Esophagus mucosa (tissue), 1 donor: ENCODE data around the gene USP47. TPM values are rescaled to one million over a fixed set of nuclear protein-coding genes. Genes with fewer than 3 reads are reported as not detected.
A peak's percentile ranks its signal among the peaks of the same experiment; 100 is the strongest.

Source experiments
- ATAC-seq: fragments of 200-7000 bp; cut with Tn5 transposase; one replicate; pipeline ENCODE4 v1.9.1; 2020
- total RNA-seq: library from RNA; stranded (reverse); gene quantifications from one replicate; pipeline ENCODE4 v1.2.4, GENCODE V29; 2023
- donor health status: DM: yes; HTN: yes; CAD: no.

USP47 gene
- total RNA-seq, 1 donor from 2014 or later = 26.2 TPM

DNA sequence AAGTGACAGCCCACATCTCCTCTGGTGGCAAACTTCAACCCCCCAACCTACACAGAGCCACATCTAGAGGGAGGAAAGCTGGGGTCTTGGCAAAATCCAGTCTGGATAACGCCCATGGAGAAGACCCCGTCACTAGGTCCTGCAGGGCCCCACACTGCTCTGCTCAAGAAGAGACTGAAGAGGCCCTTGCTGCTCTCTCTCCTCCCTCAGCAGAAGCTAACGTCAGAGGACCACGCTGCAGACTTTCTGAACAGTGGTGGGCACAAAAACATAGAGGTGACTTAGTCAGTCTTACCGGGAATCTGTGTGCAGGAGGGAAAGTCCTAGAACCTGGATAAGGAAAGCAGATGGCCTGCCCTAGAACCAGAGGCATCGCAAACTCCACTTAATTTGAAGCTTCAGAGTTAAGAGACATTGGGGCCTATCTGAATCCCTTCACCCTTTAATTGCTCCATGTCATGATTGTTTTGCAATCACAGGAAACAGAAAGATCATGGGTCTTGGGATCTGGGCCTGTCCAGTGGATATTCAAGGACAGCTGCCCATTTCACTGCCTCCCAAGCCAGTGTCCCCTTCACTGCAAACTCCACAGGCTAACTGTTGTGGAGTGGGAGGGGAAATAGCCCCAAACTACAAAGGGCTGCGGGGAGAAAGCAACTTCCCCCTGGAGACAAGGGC is 164.9 kb downstream of the USP47 start:
- no peak for ATAC-seq

- ATAC-seq = no peak
Measured at GRCh38 chr11:12007230-12007593, 165.4 kb downstream of the USP47 start.

DNA sequence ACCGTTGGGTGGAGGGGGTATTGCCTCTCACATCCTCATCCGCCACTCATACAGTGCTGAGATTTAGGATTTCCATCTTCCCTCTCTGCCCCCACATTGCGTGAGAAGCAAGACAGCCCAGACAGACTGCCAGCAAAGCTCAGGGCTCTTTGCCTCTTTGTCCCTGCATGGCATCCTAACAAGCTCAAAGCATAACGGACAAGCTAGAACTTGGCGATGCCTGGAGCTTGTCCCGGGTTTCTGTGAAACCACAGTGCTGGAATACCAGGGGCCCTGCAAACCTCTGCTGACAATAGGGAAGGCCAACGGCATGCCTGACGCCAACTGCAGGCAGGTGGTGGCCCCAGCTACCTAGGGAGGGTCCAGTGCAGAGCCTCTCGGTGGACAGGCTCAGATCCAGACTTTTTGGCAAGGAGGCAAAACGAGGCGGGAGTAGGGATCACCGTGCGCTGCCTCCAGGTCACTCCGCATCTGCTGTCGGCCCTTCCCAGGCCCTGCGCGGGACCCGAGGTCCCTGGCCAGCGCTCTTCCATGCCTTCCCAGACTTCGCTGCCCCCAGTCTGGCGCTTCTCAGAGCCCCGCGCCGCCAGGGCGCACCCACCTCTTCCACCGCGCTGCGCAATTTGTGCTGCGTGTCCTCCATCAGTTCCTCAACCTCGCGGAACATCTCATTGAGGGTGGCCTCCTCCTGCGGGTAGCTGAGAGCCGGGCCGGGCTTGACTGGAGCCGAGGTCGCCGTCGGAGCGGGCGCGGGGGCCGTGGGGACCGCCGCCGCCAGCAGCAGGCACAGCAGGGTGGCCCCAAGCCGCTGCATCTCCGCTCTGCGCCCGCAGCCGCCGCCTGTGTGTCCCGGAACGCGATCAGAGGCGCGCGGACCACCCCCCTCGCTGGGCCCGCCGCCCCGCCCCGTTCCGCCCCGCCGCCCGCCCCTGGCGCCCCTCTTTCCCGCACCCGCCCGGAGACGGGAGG is 166.3 kb downstream of the USP47 start, which contains the start of gene DKK3:
Gene DKK3 (minus strand): TSS at position 858 of the 969 bp plus-strand sequence. CDS start 44 bp downstream, at position 814.
- ATAC-seq = peak; percentile 50

Other genes with a start within 250 kb of the USP47 start
- gene GALNT18, start 220.0 kb upstream of the USP47 start, total RNA-seq = 9.4 TPM
- 21.2 TPM for gene DKK3, start 166.7 kb downstream of the USP47 start, total RNA-seq